Gastroesophageal sphincter (tissue), 4 donors: ENCODE data around the gene VTI1A. TPM values are rescaled to one million over a fixed set of nuclear protein-coding genes. Genes with fewer than 3 reads are reported as not detected.
"Not testable (repeated sequence)": the region's sequence is repeated elsewhere in the genome, so short reads cannot be mapped to it uniquely, and the experiment has no call there.

Experiments used
- ATAC-seq: fragments of 150-250 bp; one replicate; pipeline ENCODE4 v1.9.1; 2016; ENCODE audit warnings: mild to moderate bottlenecking, moderate library complexity
- H3K27ac ChIP-seq, 4 donors: fragments of 200-600 bp; sonication (generic) in 3 of 4; 1 replicate in 3 of 4; 2 replicates in 1 of 4; pipeline ENCODE4 v1.5.1; 2016 to 2019
- H3K27me3 ChIP-seq: fragments of 200-600 bp; sonication (generic); one replicate; pipeline ENCODE4 v1.5.1; 2019
- H3K36me3 ChIP-seq, 2 donors: fragments of 200-600 bp; sonication (generic); one replicate each; pipeline ENCODE4 v1.5.1; 2019; ENCODE audit warnings: control low read depth in 1 of 2
- H3K4me1 ChIP-seq, 3 donors: fragments of 200-600 bp; sonication (generic); 1 replicate in 2 of 3; 2 replicates in 1 of 3; pipeline ENCODE4 v1.5.1; 2016 to 2019; ENCODE audit warnings: control low read depth in 2 of 3
- H3K4me3 ChIP-seq, 2 donors: fragments of 200-600 bp; sonication (generic); one replicate each; pipeline ENCODE4 v1.5.1; 2019; ENCODE audit warnings: mild to moderate bottlenecking in 1 of 2, moderate library complexity in 1 of 2
- H3K9me3 ChIP-seq, 3 donors: fragments of 200-600 bp; sonication (generic); one replicate each; pipeline ENCODE4 v1.5.1; 2017 to 2019; ENCODE audit warnings: control low read depth in 2 of 3
- EP300 ChIP-seq: sonication (generic); formaldehyde crosslinking; IDR thresholded peaks from one replicate; pipeline ENCODE4 v1.6.1; 2017; ENCODE audit warnings: antibody characterized with exemption, mild to moderate bottlenecking
- POLR2A ChIP-seq, 2 donors: fragments of 450-650 bp; IDR thresholded peaks; one replicate each; pipeline ENCODE4 v1.6.1; 2017; ENCODE audit warnings: antibody characterized with exemption in 2 of 2, mild to moderate bottlenecking in 2 of 2, moderate library complexity in 1 of 2
- POLR2AphosphoS5 ChIP-seq: sonication (generic); formaldehyde crosslinking; IDR thresholded peaks from one replicate; pipeline ENCODE4 v1.6.1; 2017; ENCODE audit warnings: antibody characterized with exemption
- WGBS, 2 donors: methylation state at CpG; one replicate each; pipeline ENCODE4 v1.1.5; 2018; ENCODE audit warnings: low coverage in 1 of 2; 5-methylcytosine and 5-hydroxymethylcytosine counted together
- total RNA-seq, 4 donors: library from RNA; depleted of rRNA; stranded (reverse); fragments of >200 nt; gene quantifications; one replicate each; pipeline ENCODE4 v1.1.0, GENCODE V29; 2016
- TF ChIP-seq, protein P1 (sequence below), 4 experiments: fragments of 200-600 bp in 2 of 4; fragments of 450-650 bp in 2 of 4; sonication (generic) in 1 of 4; IDR thresholded peaks; one replicate each; pipeline ENCODE4 v1.5.1; 2017 to 2019; ENCODE audit warnings: antibody characterized with exemption in 4 of 4, mild to moderate bottlenecking in 2 of 4, moderate library complexity in 2 of 4

Gene VTI1A
- total RNA-seq, 4 donors from 2014 or later: 19.6 to 81.9 (median 43.1) TPM

DNA sequence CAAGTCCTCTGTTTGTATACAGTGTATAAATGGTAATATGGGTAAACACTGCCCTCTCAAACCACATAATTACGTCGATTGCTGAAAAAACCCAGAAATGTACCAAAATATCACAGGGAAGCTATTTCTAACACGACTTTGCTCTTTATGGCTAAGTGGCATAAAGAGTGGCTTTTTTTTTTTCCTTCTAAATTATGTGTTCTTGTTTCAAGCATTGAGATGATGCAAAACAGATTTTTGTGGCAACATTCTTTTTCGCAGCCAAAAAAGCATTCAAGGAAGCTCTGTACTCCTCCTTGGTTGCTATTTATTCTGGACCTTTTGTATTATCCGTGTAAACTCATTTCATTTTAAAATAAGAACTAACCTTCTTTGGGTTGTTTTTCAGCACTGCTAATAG is 138.9 kb downstream of the VTI1A start:
- Histone ChIP-seq H3K9me3 (no peaks in the 10 kb centered on the region), H3K4me1 (no peaks in the 10 kb centered on the region), H3K27ac (no peak overlapping the region), H3K27me3 (no peaks in the 10 kb centered on the region), H3K4me3 (no peak overlapping the region), H3K36me3 (peaks cover 0 to 3% of the 10 kb centered on the region in 2 donors)
- 69 to 81% methylated on average over 5 of the region's 5 CpGs for WGBS, 2 donors
- ATAC-seq: no peak
- TF ChIP-seq, protein P1, sequence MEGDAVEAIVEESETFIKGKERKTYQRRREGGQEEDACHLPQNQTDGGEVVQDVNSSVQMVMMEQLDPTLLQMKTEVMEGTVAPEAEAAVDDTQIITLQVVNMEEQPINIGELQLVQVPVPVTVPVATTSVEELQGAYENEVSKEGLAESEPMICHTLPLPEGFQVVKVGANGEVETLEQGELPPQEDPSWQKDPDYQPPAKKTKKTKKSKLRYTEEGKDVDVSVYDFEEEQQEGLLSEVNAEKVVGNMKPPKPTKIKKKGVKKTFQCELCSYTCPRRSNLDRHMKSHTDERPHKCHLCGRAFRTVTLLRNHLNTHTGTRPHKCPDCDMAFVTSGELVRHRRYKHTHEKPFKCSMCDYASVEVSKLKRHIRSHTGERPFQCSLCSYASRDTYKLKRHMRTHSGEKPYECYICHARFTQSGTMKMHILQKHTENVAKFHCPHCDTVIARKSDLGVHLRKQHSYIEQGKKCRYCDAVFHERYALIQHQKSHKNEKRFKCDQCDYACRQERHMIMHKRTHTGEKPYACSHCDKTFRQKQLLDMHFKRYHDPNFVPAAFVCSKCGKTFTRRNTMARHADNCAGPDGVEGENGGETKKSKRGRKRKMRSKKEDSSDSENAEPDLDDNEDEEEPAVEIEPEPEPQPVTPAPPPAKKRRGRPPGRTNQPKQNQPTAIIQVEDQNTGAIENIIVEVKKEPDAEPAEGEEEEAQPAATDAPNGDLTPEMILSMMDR (IDR thresholded peaks at IDR 0.05): no peak
- TF ChIP-seq EP300 (no peak), POLR2AphosphoS5 (no peak), POLR2A (IDR thresholded peaks at IDR 0.05) (no peak)

DNA sequence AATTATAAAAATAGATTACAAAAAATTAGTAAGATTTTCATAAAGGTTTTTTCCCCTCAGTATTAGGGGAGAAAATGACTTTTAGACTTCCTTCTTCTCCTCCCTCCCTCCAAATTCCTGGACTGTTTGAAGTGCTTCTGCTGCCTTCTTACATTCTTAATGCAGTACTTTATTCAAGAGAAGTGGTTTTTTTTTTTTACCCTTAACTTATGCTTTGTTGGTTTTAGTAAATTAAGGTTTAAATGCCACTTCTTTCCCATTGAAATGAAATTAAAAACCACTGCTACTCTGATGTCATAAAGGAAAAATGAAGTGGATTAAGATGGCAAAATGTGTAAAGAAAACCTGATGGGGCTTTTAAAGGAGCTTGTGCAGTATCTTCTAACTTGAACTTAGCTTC is 140.7 kb downstream of the VTI1A start:
- no peak overlapping the region for H3K4me3 ChIP-seq
- TF ChIP-seq POLR2AphosphoS5 (no peak), POLR2A (IDR thresholded peaks at IDR 0.05) (no peak), EP300 (no peak)
- TF ChIP-seq, protein P1 (IDR thresholded peaks at IDR 0.05): no peak
- no peaks in the 10 kb centered on the region for H3K27me3 ChIP-seq
- ATAC-seq: no peak
- H3K4me1 ChIP-seq: no peaks in the 10 kb centered on the region
- H3K27ac ChIP-seq: no peak overlapping the region
- H3K9me3 ChIP-seq: no peaks in the 10 kb centered on the region
- H3K36me3 ChIP-seq: peaks cover 0 to 7% of the 10 kb centered on the region in 2 donors

DNA sequence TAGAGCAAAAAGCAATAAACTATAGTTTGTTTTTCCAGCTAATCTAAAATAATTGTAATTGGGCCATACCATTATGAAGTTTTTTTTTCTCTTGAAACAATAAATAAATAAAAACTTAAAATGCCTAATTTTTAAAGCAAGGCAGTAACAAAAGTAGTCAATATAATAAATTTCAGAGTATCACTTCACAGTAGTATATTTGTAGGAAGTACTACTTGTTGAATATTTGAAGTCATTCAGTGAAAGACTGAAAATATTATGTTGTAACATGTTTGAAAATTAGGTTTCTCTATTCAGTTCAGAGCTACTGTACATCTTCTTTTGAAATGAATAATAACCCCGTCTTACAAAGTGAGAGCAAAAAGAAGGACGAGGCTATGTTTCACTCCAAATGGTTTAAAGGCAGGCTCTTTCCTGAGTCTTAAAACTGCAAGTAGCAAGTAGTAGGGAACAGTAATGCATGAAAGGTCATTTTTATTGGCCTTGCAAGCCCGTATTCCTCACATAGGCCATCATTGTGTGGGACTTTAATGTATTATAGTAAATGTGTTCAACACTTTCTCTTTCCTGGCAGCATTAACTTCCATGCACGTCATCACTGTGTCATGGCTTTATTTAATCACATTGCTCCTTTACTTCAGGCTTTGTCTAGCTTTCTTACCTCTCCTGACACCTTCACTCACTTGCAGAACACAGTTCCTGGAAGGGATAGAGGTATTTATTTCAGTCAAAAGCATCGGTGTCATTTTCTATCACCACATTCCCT is 141.4 kb downstream of the VTI1A start:
- no peak for ATAC-seq
- no peaks in the 10 kb centered on the region for H3K27me3 ChIP-seq
- no peaks in the 10 kb centered on the region for H3K9me3 ChIP-seq
- H3K4me3 ChIP-seq: no peak overlapping the region
- no peak for TF ChIP-seq POLR2A (IDR thresholded peaks at IDR 0.05)
- TF ChIP-seq POLR2AphosphoS5: no peak
- TF ChIP-seq, protein P1 (IDR thresholded peaks at IDR 0.05): no peak
- no peak for TF ChIP-seq EP300
- H3K36me3 ChIP-seq: peaks cover 0 to 5% of the 10 kb centered on the region in 2 donors
- WGBS, 2 donors: 64 to 96% methylated on average over 4 to 5 of the region's 5 CpGs
- H3K4me1 ChIP-seq: no peaks in the 10 kb centered on the region
- H3K27ac ChIP-seq: no peak overlapping the region

DNA sequence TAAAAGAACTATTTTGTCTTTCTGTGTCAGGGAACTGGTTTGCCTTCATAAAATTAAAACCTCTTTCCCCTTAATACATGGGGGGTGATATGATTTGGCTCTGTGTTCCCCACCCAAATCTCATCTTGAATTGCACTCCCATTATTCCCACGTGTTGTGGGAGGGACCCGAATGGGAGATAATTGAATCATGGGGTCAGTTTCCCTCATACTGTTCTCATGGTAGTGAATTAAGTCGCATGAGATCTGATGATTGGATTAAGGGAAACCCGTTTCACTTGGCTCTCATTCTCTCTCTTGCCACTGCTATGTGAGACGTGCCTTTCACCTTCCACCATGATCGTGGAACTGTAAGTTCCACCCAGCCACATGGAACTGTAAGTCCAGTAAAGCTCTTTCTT is 142.1 kb downstream of the VTI1A start:
- no peak for ATAC-seq

GRCh38 chr10:112590786-112591185 is 143.8 kb downstream of the VTI1A start:
- H3K9me3 ChIP-seq, H3K36me3 ChIP-seq, H3K4me3 ChIP-seq, H3K27ac ChIP-seq, H3K4me1 ChIP-seq, H3K27me3 ChIP-seq, ATAC-seq: not testable (repeated sequence)
- WGBS, 2 donors: 84 to 94% methylated on average over 5 to 7 of the region's 7 CpGs

More for the DNA sequence above, 142.1 kb downstream of the VTI1A start:
- H3K4me1 ChIP-seq: no peaks in the 10 kb centered on the region
- no peaks in the 10 kb centered on the region for H3K27me3 ChIP-seq
- WGBS, 2 donors: 97 to 100% methylated on average over 4 to 6 of the region's 6 CpGs
- no peak overlapping the region for H3K27ac ChIP-seq
- H3K9me3 ChIP-seq: no peaks in the 10 kb centered on the region
- no peak for TF ChIP-seq EP300
- no peak for TF ChIP-seq POLR2A (IDR thresholded peaks at IDR 0.05)
- TF ChIP-seq, protein P1 (IDR thresholded peaks at IDR 0.05): no peak
- no peak for TF ChIP-seq POLR2AphosphoS5
- H3K36me3 ChIP-seq: peaks cover 0 to 5% of the 10 kb centered on the region in 2 donors
- no peak overlapping the region for H3K4me3 ChIP-seq
